HG03095 (cell line): ENCODE results near the gene DRD4.
"Not testable (repeated sequence)": the region's sequence is repeated elsewhere in the genome, so short reads cannot be mapped to it uniquely, and the experiment has no call there.

Experiments
- ATAC-seq: cut with Tn5 transposase; IDR thresholded peaks from one replicate; pipeline ENCODE4 v1.9.1; 2021; ENCODE audit warnings: moderate library complexity; ENCODE audit not compliant: unreplicated experiment

Gene DRD4

DNA sequence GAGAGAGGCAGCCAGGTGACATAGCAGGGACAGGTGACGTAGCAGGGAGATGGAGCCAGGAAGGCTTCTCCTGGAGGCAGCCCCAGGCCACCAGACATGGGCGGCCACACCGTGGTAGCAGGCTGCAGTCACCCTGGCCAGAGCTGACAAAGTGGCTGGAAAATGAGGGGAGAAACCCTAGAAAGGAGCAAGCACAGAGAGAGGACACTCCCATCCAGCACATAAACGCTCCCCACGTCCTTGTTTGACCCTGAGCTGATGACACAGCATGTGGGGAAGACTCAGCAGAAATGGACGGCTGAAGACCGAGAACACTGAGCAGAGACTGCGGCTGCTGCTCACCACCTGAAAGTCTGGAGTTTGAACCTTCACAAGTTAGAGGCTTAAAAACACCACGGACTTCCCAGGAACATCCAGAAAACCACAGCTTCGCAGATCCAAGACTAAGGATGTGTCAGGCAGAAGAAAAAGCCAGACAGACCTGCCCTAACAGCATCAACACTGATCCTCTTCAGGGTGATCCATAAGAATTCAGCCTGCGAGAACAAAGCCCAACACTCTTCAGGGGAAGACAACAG lies 28.7 kb downstream of the DRD4 start:
- ATAC-seq = no peak

DNA sequence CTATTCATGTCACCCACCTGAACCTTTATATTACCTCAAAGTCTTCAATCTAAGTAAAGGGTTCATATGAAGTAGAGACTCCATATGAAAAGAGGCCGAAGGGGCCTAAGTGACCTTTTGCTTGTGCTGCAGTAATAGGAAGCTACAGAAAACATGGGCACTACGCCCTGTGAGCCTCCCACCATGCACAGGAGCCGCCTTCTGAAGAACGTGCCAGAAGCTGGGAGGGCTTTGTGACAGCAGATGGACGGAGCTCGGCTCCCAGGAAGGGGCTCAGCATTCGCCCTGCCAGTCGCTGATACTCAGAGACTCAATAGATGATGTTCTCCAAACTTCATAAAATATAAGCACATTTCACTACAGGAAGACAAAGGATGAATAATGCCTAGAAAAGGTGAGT lies 36.8 kb downstream of the DRD4 start:
- ATAC-seq = no peak

DNA sequence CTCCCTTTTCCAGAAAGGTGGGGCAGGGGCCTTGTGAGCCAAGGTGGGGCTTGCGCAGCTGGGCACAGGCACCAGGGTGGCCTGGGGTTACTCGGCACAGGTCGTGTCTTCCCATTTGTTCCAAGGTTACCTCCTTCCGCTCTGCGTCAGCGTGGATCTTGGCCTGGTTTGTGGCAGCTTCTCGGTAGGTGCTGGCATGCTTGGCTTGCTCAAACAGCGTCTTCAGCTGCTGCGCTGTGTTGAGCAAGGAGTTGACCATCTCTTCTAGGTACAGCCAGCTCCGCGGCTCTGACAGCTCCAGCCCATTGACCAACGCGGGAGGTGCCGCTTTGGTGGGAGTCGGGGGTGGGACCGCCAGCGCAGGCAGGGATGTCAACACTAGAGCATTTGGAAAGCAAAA lies 37.3 kb downstream of the DRD4 start:
- ATAC-seq = no peak

DNA sequence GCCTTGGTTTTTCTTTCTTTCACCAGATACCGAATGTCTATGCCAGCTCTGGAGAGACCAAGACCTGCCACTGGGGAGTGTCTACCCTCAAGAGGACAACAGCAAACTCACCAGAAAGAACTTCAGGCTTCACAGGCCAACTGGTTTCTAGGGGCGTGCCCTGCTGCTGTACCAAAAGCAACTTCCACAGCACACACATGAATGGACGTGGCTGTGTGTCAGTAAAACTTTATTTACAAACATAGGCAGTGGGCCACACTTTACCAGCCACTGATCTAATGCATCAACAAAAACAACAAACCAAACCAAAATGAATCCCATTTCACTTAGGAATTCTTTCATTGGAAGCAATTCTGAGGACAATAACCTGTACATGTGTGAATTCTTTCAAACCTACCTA lies 41.2 kb downstream of the DRD4 start:
- no peak for ATAC-seq

DNA sequence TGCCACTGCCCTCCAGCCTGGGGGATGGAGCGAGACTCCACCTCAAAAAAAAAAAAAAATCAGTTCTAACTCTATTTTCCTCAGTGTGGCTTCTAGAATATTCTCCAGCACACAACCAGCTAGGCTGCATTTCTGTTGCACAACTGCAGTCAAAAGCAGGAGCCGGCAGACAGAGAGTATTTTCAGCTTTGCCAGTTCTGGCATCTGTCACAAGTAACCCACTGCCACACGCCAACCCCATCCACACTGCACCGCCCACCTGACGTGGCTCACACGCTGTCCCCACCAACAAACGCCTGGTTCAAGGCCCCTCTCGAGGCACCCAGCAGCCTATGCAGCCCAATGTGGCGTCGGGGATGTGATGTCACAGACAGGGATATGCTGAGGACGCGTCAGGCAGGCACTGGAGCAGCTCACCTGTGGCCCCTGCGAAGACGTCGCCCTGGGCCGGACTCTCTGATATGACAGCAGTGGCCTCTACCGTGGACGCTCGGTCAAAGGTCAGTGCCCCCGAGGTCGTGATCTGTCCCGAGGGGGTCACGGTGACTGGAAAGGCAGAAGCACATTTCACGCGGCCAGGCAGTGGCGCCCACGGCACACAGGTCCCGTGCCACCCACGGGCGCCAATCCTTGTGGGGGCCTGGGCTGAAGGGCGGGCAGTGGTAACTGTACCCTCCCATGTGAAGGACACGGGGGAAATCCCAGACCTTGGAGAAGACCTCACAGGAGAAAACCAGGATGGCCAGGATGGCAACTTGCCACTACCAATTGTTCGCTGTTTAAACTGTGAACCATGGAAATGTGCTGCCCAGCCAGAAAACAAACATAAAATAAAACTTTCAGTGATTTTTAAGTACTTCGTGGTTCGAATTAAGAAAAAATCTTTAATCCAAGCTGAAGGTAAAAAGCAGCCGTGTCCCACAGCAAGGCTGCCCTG lies 42.5 kb downstream of the DRD4 start:
- ATAC-seq = no peak

DNA sequence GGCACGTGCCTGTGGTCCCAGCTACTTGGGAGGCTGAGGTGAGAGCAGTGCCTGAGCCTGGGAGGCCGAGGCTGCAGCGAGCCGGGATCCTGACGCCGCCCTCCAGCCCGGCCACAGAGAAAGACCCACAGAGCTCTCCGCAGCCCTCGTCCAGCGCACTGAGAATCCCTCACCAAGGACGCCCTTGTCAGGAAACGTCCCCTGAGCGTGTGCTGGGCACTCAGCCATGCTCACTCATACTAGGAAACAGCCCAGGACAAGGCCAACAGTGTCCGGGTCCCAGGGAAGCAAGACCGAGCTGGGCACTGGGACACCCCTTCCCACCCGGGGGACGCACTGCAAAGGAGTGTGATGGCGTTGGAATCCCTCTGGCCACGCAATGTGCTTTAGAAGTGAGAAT lies 43.4 kb downstream of the DRD4 start:
- no peak for ATAC-seq

DNA sequence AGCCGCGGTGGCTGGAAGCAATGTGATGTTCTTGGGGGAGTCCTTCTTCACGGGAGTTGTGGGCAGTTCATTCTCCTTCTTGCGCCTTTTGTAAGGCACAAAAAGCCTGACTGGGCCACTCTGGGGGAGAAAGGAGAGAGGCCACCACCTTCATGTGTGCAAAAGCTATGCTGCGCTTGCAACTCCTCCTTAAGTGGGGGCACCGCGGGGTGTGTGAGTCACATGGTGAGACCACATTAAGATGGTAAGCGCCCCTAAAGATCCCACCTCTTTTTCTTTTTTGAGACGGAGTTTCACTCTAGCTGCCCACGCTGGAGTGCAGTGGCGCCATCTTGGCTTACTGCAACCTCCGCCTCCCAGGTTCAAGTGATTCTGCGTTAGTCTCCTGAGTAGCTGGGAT lies 43.9 kb downstream of the DRD4 start:
- ATAC-seq = no peak

DNA sequence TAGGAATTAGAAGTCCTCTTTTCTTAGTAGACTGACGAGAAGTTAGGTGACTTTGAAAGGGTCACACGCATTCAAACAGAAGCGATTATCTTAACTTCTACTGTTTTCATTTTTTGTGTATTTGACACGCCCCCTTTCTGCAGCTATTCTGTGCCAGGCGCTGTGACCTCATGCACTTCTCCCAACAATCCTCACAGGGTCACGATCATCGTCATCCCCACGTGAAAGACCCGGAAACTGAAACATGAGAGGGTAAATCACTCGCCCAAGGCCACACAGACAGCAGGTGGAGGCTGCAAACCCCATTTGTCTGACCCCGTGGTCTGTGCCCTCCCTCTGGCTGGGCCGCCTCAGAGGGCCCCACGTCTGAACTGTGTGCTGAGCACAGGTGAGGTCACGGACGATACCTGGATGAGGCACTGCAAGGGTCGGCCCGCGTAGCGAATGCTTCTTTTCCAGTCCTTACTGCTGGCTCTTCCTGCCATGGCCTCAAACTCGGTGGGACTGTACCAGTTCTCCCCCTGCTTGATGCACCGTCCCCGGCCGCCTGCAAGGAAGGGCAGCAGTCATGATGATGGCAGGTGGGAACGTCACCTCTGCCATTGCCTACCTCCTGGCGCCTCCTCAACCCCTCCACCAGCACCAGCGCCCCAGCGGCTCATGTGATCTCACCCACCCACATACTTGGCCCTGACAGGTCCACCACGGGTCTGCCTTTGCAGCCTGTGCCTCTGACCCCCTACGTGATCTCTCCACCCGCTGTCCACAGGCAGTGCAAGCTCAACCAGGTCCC lies 49.6 kb downstream of the DRD4 start:
- no peak for ATAC-seq

DNA sequence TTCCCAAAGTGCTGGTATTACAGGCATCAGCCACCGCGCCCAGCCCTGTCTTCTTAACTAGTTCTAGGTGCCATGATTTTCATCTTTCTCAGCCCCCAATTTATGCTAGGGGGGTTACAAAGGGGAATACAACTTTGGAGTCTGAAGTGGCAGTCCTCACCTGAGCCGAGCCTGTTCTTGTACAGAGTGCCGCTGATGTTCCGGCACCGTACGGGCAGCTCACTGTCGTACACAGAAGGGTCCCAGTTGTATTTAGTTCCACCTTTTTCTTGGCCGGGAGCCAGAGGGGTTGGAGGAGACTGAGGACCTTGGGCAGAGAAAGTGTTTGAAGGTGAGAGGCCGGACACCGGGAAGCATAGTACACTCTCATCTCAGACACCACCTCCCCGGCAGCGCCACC lies 50.7 kb downstream of the DRD4 start:
- ATAC-seq = no peak

DNA sequence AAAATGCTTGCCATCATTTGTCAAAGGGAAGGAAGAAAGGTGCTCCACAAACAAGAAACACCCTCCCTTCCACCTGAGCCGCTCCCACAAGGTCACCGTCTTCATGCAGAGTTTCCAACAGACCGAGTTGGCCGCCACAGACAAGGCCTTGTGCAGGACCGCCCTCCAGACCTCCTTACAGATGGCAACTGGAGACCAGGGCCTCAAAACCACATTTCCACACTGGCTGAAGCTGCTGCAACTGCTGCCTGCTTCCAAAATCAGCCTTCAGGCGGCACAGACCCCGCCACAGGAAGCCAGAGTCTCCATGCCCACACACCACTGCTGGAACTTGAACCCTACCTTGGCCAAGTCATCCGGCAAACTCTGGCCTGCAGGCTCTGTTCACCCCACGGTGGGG lies 51.6 kb downstream of the DRD4 start:
- ATAC-seq = no peak

DNA sequence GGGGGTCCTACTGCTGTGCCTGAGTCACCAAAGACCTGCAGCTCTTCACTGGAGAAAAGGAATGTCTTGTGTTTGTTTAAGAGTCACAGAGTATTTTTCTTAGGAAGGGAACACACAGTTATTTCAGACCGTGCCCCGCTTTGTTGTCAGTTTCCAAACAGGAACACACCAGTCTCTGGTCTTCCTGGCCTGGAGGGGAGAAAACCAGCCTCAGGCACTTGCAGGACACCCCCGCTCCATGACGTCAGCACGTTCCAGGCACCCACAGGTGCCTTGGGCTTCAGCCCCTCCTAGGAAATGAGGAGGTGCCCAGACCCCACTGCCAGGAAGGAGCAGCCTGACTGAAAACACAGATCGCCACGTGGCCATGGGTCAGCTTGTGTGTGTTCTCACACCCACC lies 52.6 kb downstream of the DRD4 start:
- no peak for ATAC-seq

DNA sequence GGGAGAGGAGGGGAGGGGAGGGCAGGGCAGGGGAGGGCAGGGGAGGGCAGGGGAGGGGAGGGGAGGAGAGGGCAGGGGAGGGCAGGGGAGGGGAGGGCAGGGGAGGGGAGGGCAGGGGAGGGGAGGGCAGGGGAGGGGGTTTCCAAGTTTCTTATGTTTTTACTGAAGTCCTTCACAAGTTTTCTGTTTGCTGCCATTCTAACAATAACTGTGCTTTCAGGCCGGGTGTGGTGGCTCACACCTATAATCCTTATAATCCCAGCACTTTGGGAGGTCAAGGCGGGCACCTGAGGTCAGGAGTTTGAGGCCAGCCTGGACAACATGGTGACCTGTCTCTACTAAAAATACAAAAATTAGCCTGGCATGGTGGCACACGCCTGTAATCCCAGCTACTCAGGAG lies 53.2 kb downstream of the DRD4 start:
- ATAC-seq = not testable (repeated sequence)
